SK-N-SH treated with all-trans-retinoic acid at 6 μM for 48 hours (cell line): ENCODE results near the gene PTPRD.

Source experiments
- RARB ChIP-seq: fragments of 250-450 bp; sonication (Bioruptor Pico); IDR thresholded peaks from 2 replicates; pipeline ENCODE4 v1.8.0; 2021; ENCODE audit warnings: mild to moderate bottlenecking, moderate library complexity
- ZFP30 ChIP-seq: fragments of 450-650 bp; formaldehyde crosslinking; IDR thresholded peaks from 2 replicates; pipeline ENCODE4 v1.5.0; 2022; ENCODE audit warnings: mild to moderate bottlenecking, moderate library complexity
- TF ChIP-seq, protein P1 (sequence below): fragments of 250-450 bp; sonication (Bioruptor Pico); IDR thresholded peaks from 2 replicates; pipeline ENCODE4 v1.8.0; 2020; ENCODE audit warnings: mild to moderate bottlenecking, moderate library complexity, borderline replicate concordance

DNA sequence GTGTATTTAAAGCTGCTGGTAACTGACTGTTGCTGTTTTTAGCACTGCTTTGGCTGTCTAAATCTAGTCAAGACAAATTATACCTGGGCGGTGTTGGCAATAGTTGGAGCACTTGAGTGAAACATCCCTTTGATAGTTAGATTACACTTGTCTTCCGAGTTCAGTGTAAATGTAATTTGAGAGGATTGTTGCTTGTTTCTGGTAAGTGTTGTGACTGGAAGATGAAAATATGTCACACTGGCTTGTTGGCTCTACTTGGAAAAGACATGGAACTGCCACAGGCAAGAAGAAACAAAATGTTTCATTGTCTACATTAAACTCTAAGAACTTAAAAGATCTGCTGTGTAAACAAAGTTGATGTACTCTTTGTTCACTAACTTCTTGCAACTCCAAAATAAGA, 49.2 kb upstream of the PTPRD start:
- TF ChIP-seq RARB (CRISPR knock-in tag) (no peak), ZFP30 (CRISPR knock-in tag) (no peak)
- TF ChIP-seq, protein P1, sequence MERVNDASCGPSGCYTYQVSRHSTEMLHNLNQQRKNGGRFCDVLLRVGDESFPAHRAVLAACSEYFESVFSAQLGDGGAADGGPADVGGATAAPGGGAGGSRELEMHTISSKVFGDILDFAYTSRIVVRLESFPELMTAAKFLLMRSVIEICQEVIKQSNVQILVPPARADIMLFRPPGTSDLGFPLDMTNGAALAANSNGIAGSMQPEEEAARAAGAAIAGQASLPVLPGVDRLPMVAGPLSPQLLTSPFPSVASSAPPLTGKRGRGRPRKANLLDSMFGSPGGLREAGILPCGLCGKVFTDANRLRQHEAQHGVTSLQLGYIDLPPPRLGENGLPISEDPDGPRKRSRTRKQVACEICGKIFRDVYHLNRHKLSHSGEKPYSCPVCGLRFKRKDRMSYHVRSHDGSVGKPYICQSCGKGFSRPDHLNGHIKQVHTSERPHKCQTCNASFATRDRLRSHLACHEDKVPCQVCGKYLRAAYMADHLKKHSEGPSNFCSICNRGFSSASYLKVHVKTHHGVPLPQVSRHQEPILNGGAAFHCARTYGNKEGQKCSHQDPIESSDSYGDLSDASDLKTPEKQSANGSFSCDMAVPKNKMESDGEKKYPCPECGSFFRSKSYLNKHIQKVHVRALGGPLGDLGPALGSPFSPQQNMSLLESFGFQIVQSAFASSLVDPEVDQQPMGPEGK = no peak
